H9 (cell line): Measurements from ENCODE around the gene PPP1R2C. TPM values are rescaled to one million over a fixed set of nuclear protein-coding genes. Genes with fewer than 3 reads are reported as not detected.

Experiments
- DNase-seq: peaks from one replicate; pipeline ENCODE4 v3.0.0-alpha.2; 2017
- H2AFZ ChIP-seq: one replicate; pipeline ENCODE4 v1.6.1; 2013; ENCODE audit warnings: mild to moderate bottlenecking, low read length, control low read depth, moderate library complexity
- H2AK5ac ChIP-seq: 2 replicates; pipeline ENCODE4 v1.6.1; 2013; ENCODE audit warnings: low read length, control low read depth, mixed read lengths; ENCODE audit not compliant: insufficient read length
- H2BK120ac ChIP-seq: one replicate; pipeline ENCODE4 v1.6.1; 2013; ENCODE audit warnings: low read depth, mild to moderate bottlenecking, low read length, control low read depth, inconsistent platforms; ENCODE audit not compliant: poor library complexity, severe bottlenecking
- H2BK12ac ChIP-seq: 2 replicates; pipeline ENCODE4 v1.6.1; 2013; ENCODE audit warnings: low read length, control low read depth, mixed read lengths, low read depth; ENCODE audit not compliant: insufficient read length
- H2BK15ac ChIP-seq: 2 replicates; pipeline ENCODE4 v1.6.1; 2013; ENCODE audit warnings: low read depth, low read length, control low read depth
- H2BK20ac ChIP-seq: one replicate; pipeline ENCODE4 v1.6.1; 2013; ENCODE audit warnings: low read depth, mild to moderate bottlenecking, low read length, control low read depth, inconsistent platforms; ENCODE audit not compliant: poor library complexity, severe bottlenecking
- H2BK5ac ChIP-seq: 2 replicates; pipeline ENCODE4 v1.6.1; 2013; ENCODE audit warnings: low read length, control low read depth, mixed read lengths; ENCODE audit not compliant: insufficient read length
- H3K14ac ChIP-seq: 2 replicates; pipeline ENCODE4 v1.6.1; 2013; ENCODE audit warnings: low read length, control low read depth; ENCODE audit not compliant: insufficient read depth
- H3K18ac ChIP-seq: 2 replicates; pipeline ENCODE4 v1.6.1; 2013; ENCODE audit warnings: low read depth, mild to moderate bottlenecking, mixed read lengths, low read length, control low read depth; ENCODE audit not compliant: insufficient read length
- H3K23ac ChIP-seq: 2 replicates; pipeline ENCODE4 v1.6.1; 2013; ENCODE audit warnings: low read length, control low read depth, mixed read lengths, low read depth; ENCODE audit not compliant: insufficient read length
- H3K23me2 ChIP-seq: 2 replicates; pipeline ENCODE4 v1.6.1; 2013; ENCODE audit warnings: low read depth, mild to moderate bottlenecking, mixed read lengths, low read length, control low read depth; ENCODE audit not compliant: insufficient read length, poor library complexity, severe bottlenecking
- H3K27ac ChIP-seq: 2 replicates; pipeline ENCODE4 v1.5.1; 2013; ENCODE audit warnings: low read length, control low read depth, mixed read lengths, low read depth; ENCODE audit not compliant: insufficient read length
- H3K27me3 ChIP-seq: 2 replicates; pipeline ENCODE4 v1.6.1; 2013; ENCODE audit warnings: low read length, control low read depth, inconsistent platforms; ENCODE audit not compliant: insufficient read depth
- H3K4ac ChIP-seq: 2 replicates; pipeline ENCODE4 v1.6.1; 2013; ENCODE audit warnings: low read depth, mild to moderate bottlenecking, control low read depth, inconsistent platforms, low read length, moderate library complexity
- H3K4me1 ChIP-seq: 2 replicates; pipeline ENCODE4 v1.6.1; 2013; ENCODE audit warnings: low read length, control low read depth, inconsistent platforms; ENCODE audit not compliant: insufficient read depth
- H3K4me2 ChIP-seq: 2 replicates; pipeline ENCODE4 v1.6.1; 2013; ENCODE audit warnings: low read length, control low read depth, mixed read lengths; ENCODE audit not compliant: insufficient read length, insufficient read depth
- H3K56ac ChIP-seq: 2 replicates; pipeline ENCODE4 v1.6.1; 2013; ENCODE audit warnings: low read depth, mild to moderate bottlenecking, mixed read lengths, low read length, control low read depth; ENCODE audit not compliant: insufficient read length
- H3K79me1 ChIP-seq: 2 replicates; pipeline ENCODE4 v1.6.1; 2013; ENCODE audit warnings: low read depth, mild to moderate bottlenecking, moderate library complexity, low read length, control low read depth, inconsistent platforms; ENCODE audit not compliant: insufficient read depth, poor library complexity, severe bottlenecking
- H3K79me2 ChIP-seq: 2 replicates; pipeline ENCODE4 v1.6.1; 2013; ENCODE audit warnings: low read length, control low read depth, inconsistent platforms; ENCODE audit not compliant: insufficient read depth
- H3K9ac ChIP-seq: 2 replicates; pipeline ENCODE4 v1.6.1; 2013; ENCODE audit warnings: low read length, control low read depth, mixed read lengths; ENCODE audit not compliant: insufficient read length; ENCODE audit errors: extremely low read depth
- H3K9me3 ChIP-seq: one replicate; pipeline ENCODE4 v1.6.1; 2013; ENCODE audit warnings: low read depth, low read length, inconsistent platforms; ENCODE audit not compliant: control insufficient read depth
- H3T11ph ChIP-seq: one replicate; pipeline ENCODE4 v1.6.1; 2013; ENCODE audit warnings: mild to moderate bottlenecking, low read length, control low read depth, inconsistent platforms
- H4K20me1 ChIP-seq: one replicate; pipeline ENCODE4 v1.6.1; 2013; ENCODE audit not compliant: control insufficient read depth, insufficient read length, insufficient read depth
- H4K5ac ChIP-seq: 2 replicates; pipeline ENCODE4 v1.6.1; 2013; ENCODE audit warnings: low read depth, mild to moderate bottlenecking, mixed read lengths, low read length, control low read depth; ENCODE audit not compliant: insufficient read length
- H4K8ac ChIP-seq: replicated peaks from 2 replicates; pipeline ENCODE4 v1.6.1; 2013; ENCODE audit warnings: low read length, control low read depth, mixed read lengths, low read depth; ENCODE audit not compliant: insufficient read length
- H4K91ac ChIP-seq: 2 replicates; pipeline ENCODE4 v1.6.1; 2013; ENCODE audit warnings: low read depth, mild to moderate bottlenecking, moderate library complexity, mixed read lengths, low read length, control low read depth; ENCODE audit not compliant: insufficient read length
- H3K27ac Mint-ChIP-seq, 3 experiments: 2 replicates in 2 of 3; 3 replicates in 1 of 3; pipeline ENCODE4 v1.8.0; 2020 to 2021; ENCODE audit warnings: mixed read lengths in 3 of 3, mild to moderate bottlenecking in 1 of 3, moderate library complexity in 1 of 3
- H3K27me3 Mint-ChIP-seq: 2 replicates; pipeline ENCODE4 v1.8.0; 2021; ENCODE audit warnings: low read depth, mild to moderate bottlenecking, moderate library complexity, mixed read lengths
- H3K36me3 Mint-ChIP-seq, 3 experiments: 2 replicates in 2 of 3; 3 replicates in 1 of 3; pipeline ENCODE4 v1.8.0; 2020 to 2021; ENCODE audit warnings: low read depth in 3 of 3, mixed read lengths in 3 of 3; ENCODE audit not compliant: insufficient read depth in 1 of 3
- H3K4me1 Mint-ChIP-seq, 2 experiments: 2 replicates each; pipeline ENCODE4 v1.8.0; 2020; ENCODE audit warnings: mixed read lengths in 2 of 2
- H3K4me3 Mint-ChIP-seq, 2 experiments: 2 replicates in 1 of 2; 3 replicates in 1 of 2; pipeline ENCODE4 v1.8.0; 2020 to 2021; ENCODE audit warnings: mild to moderate bottlenecking in 2 of 2, mixed read lengths in 2 of 2, moderate library complexity in 1 of 2
- H3K9me3 Mint-ChIP-seq, 2 experiments: 2 replicates in 1 of 2; 3 replicates in 1 of 2; pipeline ENCODE4 v1.8.0; 2020; ENCODE audit warnings: mild to moderate bottlenecking in 2 of 2, mixed read lengths in 2 of 2, moderate library complexity in 1 of 2
- CTCF ChIP-seq: fragments of 200-600 bp; sonication (generic); conservative IDR thresholded peaks from 3 replicates; pipeline ENCODE4 v1.8.0; 2021; ENCODE audit warnings: antibody characterized with exemption, mild to moderate bottlenecking
- WGBS: extraction: QIAGEN DNeasy Blood & Tissue Kit; methylation state at CpG from one replicate; pipeline ENCODE4 v1.1.7; 2013; ENCODE audit warnings: missing lambda C conversion rate, low lambda C conversion rate, mixed read lengths; ENCODE audit not compliant: insufficient read length; ENCODE audit errors: extremely low coverage; 5-methylcytosine and 5-hydroxymethylcytosine counted together
- total RNA-seq: library from RNA; stranded (reverse); gene quantifications from 2 replicates; pipeline ENCODE4 v1.2.1, GENCODE V29; 2021

PPP1R2C gene
- total RNA-seq, 1 experiment from 2014 or later: not detected

DNA sequence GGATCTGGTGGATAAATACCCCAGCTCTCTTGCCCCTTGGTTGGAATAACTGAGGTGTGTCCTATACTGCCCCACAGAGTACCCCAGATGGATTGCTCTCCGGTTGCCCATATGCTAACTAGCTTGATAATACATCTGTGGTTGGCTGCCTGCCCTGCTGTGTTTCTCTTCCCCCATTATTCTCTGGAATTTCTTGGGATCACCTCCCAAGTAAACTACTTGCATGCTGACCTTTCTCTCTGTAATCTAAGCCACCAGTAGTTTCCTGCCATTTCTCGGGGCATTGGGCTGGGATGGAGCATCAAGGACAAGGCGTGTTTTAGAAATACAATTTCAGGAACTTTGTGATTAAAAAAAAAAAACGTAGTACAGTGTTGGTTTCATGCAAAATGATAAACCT, 25.2 kb downstream of the PPP1R2C start:
- Mint-ChIP-seq H3K36me3 (peaks cover 5 to 23% (median 21%) of the 10 kb centered on the region in 3 experiments), H3K27me3 (no peaks in the 10 kb centered on the region), H3K4me1 (peaks cover 19 to 22% of the 10 kb centered on the region in 2 experiments), H3K27ac (peak overlapping the region in 1 of 3 experiments; percentile 61; a peak in 1 of 7 replicates), H3K9me3 (peaks cover 5 to 58% of the 10 kb centered on the region in 2 experiments), H3K4me3 (no peak overlapping the region)
- Histone ChIP-seq H3T11ph (no peak overlapping the region), H2AK5ac (no peak overlapping the region), H2AFZ (no peak overlapping the region), H3K23ac (no peak overlapping the region), H3K9ac (no peak overlapping the region), H3K56ac (no peak overlapping the region), H3K27me3 (no peaks in the 10 kb centered on the region), H4K5ac (no peak overlapping the region), H3K4ac (no peak overlapping the region), H3K18ac (no peak overlapping the region), H2BK15ac (no peak overlapping the region), H3K79me1 (no peaks in the 10 kb centered on the region), H3K23me2 (no peaks in the 10 kb centered on the region), H2BK5ac (no peak overlapping the region), H2BK120ac (no peak overlapping the region), H3K14ac (no peak overlapping the region), H4K20me1 (no peaks in the 10 kb centered on the region), H3K27ac (no peak overlapping the region), H2BK20ac (no peak overlapping the region), H3K4me2 (no peak overlapping the region), H3K79me2 (no peaks in the 10 kb centered on the region), H4K91ac (no peak overlapping the region), H2BK12ac (no peak overlapping the region), H3K4me1 (peaks cover 3% of the 10 kb centered on the region; the same call in 1 of the 2 replicates), H3K9me3 (no peaks in the 10 kb centered on the region), H4K8ac (no peak overlapping the region)
- no peak for TF ChIP-seq CTCF
- no CpG with 5 or more reads among the region's 4 CpGs for WGBS
- no peak for DNase-seq
